Measurements from ENCODE around the gene GPR3. TPM values are rescaled to one million over a fixed set of nuclear protein-coding genes. Genes with fewer than 3 reads are reported as not detected.
"Not testable (repeated sequence)": the region's sequence is repeated elsewhere in the genome, so short reads cannot be mapped to it uniquely, and the experiment has no call there.

GPR3 gene
- polyA plus RNA-seq, 1 donor: 0.49 TPM

GRCh38 chr1:27380224-27380623 lies 12.2 kb upstream of the GPR3 start:
- DNase-seq: no peak

- DNase-seq: no peak
Measured at GRCh38 chr1:27380766-27381733, 11.4 kb upstream of the GPR3 start.

- no peak for DNase-seq
Measured at GRCh38 chr1:27381969-27382762, 10.3 kb upstream of the GPR3 start.

GRCh38 chr1:27383039-27383605 lies 9.3 kb upstream of the GPR3 start, which contains the start of gene CD164L2:
TSS of gene CD164L2 (minus strand) at chr1:27383333. CDS start at chr1:27383239, 94 bp downstream.
- no peak for DNase-seq

- no peak for DNase-seq
Measured at GRCh38 chr1:27383661-27384060, 8.8 kb upstream of the GPR3 start.

GRCh38 chr1:27384797-27385196 lies 7.6 kb upstream of the GPR3 start:
- DNase-seq: not testable (repeated sequence)

- DNase-seq: no peak
Measured at GRCh38 chr1:27388337-27389005, 4.0 kb upstream of the GPR3 start.

- DNase-seq: peak; percentile 52
Measured at GRCh38 chr1:27391511-27392095, 819 bp upstream of the GPR3 start.

GRCh38 chr1:27392778-27393635 lies 585 bp downstream of the GPR3 start:
- DNase-seq: no peak

- no peak for DNase-seq
Measured at GRCh38 chr1:27393641-27394281, 1.3 kb downstream of the GPR3 start.

- DNase-seq: no peak
Measured at GRCh38 chr1:27394282-27394658, 1.8 kb downstream of the GPR3 start.

- no peak for DNase-seq
Measured at GRCh38 chr1:27394925-27395324, 2.5 kb downstream of the GPR3 start.

- peak; percentile 78 for DNase-seq
Measured at GRCh38 chr1:27395441-27396195, 3.2 kb downstream of the GPR3 start.

- DNase-seq: no peak
Measured at GRCh38 chr1:27397110-27397509, 4.7 kb downstream of the GPR3 start.

- no peak for DNase-seq
Measured at GRCh38 chr1:27397749-27398148, 5.3 kb downstream of the GPR3 start.

- no peak for DNase-seq
Measured at GRCh38 chr1:27398405-27399149, 6.2 kb downstream of the GPR3 start.

GRCh38 chr1:27399251-27400025 lies 7.0 kb downstream of the GPR3 start:
- DNase-seq: no peak
